Activated naive CD8-positive, alpha-beta T cell treated with anti-CD3 and anti-CD28 coated beads for 36 hours (primary cell): ENCODE measurements around the gene CREB5. TPM values are rescaled to one million over a fixed set of nuclear protein-coding genes. Genes with fewer than 3 reads are reported as not detected.

Source experiments
- DNase-seq: peaks from one replicate; pipeline ENCODE4 v3.0.0; 2021
- H3K27ac Mint-ChIP-seq: one replicate; pipeline ENCODE4 v1.8.0; 2022; ENCODE audit warnings: mild to moderate bottlenecking, moderate library complexity, mixed read lengths
- H3K27me3 Mint-ChIP-seq: one replicate; pipeline ENCODE4 v1.8.0; 2022; ENCODE audit warnings: mild to moderate bottlenecking, mixed read lengths
- H3K36me3 Mint-ChIP-seq: one replicate; pipeline ENCODE4 v1.8.0; 2021; ENCODE audit warnings: mild to moderate bottlenecking, mixed read lengths
- H3K4me1 Mint-ChIP-seq: one replicate; pipeline ENCODE4 v1.8.0; 2021; ENCODE audit warnings: mixed read lengths
- H3K4me3 Mint-ChIP-seq: one replicate; pipeline ENCODE4 v1.8.0; 2022; ENCODE audit warnings: mild to moderate bottlenecking, moderate library complexity, mixed read lengths
- H3K9me3 Mint-ChIP-seq: one replicate; pipeline ENCODE4 v1.8.0; 2022; ENCODE audit warnings: mixed read lengths
- total RNA-seq, 2 experiments: library from RNA; stranded (reverse); gene quantifications; one replicate each; pipeline ENCODE4 v1.2.3, GENCODE V29; 2021

Gene CREB5
- total RNA-seq, 2 experiments from 2014 or later: 2.0 to 2.4 TPM

- no peaks in the 10 kb centered on the region for H3K36me3 Mint-ChIP-seq
- peaks cover 11% of the 10 kb centered on the region for H3K4me1 Mint-ChIP-seq
- DNase-seq: no peak
- H3K4me3 Mint-ChIP-seq: no peak overlapping the region
- peaks cover 2% of the 10 kb centered on the region for H3K9me3 Mint-ChIP-seq
- H3K27ac Mint-ChIP-seq: no peak overlapping the region
- peaks cover 33% of the 10 kb centered on the region for H3K27me3 Mint-ChIP-seq
Measured at GRCh38 chr7:28440055-28440601, 27.8 kb downstream of the CREB5 start.

GRCh38 chr7:28442540-28443420, 30.5 kb downstream of the CREB5 start:
- H3K4me3 Mint-ChIP-seq: no peak overlapping the region
- DNase-seq: peak; percentile 6
- peaks cover 11% of the 10 kb centered on the region for H3K4me1 Mint-ChIP-seq
- peak overlapping the region; percentile 27 for H3K27ac Mint-ChIP-seq
- H3K36me3 Mint-ChIP-seq: no peaks in the 10 kb centered on the region
- peaks cover 2% of the 10 kb centered on the region for H3K9me3 Mint-ChIP-seq
- H3K27me3 Mint-ChIP-seq: peaks cover 26% of the 10 kb centered on the region

- Mint-ChIP-seq H3K27ac (no peak overlapping the region), H3K9me3 (peaks cover 2% of the 10 kb centered on the region), H3K4me3 (no peak overlapping the region), H3K36me3 (no peaks in the 10 kb centered on the region), H3K4me1 (peaks cover 11% of the 10 kb centered on the region), H3K27me3 (peaks cover 13% of the 10 kb centered on the region)
- no peak for DNase-seq
Measured at GRCh38 chr7:28446131-28446530, 33.8 kb downstream of the CREB5 start.

- H3K36me3 Mint-ChIP-seq: no peaks in the 10 kb centered on the region
- H3K4me1 Mint-ChIP-seq: peaks cover 11% of the 10 kb centered on the region
- no peak overlapping the region for H3K27ac Mint-ChIP-seq
Measured at GRCh38 chr7:28447071-28447470, 34.8 kb downstream of the CREB5 start.

GRCh38 chr7:28448708-28449107, 36.4 kb downstream of the CREB5 start:
- Mint-ChIP-seq H3K27ac (no peak overlapping the region), H3K4me1 (no peaks in the 10 kb centered on the region), H3K27me3 (peaks cover 3% of the 10 kb centered on the region), H3K9me3 (no peaks in the 10 kb centered on the region), H3K4me3 (no peak overlapping the region), H3K36me3 (no peaks in the 10 kb centered on the region)
- no peak for DNase-seq

More at GRCh38 chr7:28447071-28447470, 34.8 kb downstream of the CREB5 start:
- Mint-ChIP-seq H3K27me3 (peaks cover 10% of the 10 kb centered on the region), H3K4me3 (no peak overlapping the region), H3K9me3 (peaks cover under 1% of the 10 kb centered on the region)
- no peak for DNase-seq

GRCh38 chr7:28452681-28453080, 40.4 kb downstream of the CREB5 start:
- Mint-ChIP-seq H3K9me3 (no peaks in the 10 kb centered on the region), H3K4me3 (no peak overlapping the region), H3K36me3 (no peaks in the 10 kb centered on the region), H3K27me3 (no peaks in the 10 kb centered on the region), H3K27ac (no peak overlapping the region), H3K4me1 (no peaks in the 10 kb centered on the region)
- DNase-seq: no peak

- Mint-ChIP-seq H3K27me3 (no peaks in the 10 kb centered on the region), H3K36me3 (no peaks in the 10 kb centered on the region), H3K4me1 (no peaks in the 10 kb centered on the region), H3K4me3 (no peak overlapping the region), H3K27ac (no peak overlapping the region), H3K9me3 (no peaks in the 10 kb centered on the region)
- no peak for DNase-seq
Measured at GRCh38 chr7:28455486-28455885, 43.2 kb downstream of the CREB5 start.

GRCh38 chr7:28456044-28456443, 43.7 kb downstream of the CREB5 start:
- no peaks in the 10 kb centered on the region for H3K4me1 Mint-ChIP-seq
- H3K27ac Mint-ChIP-seq: no peak overlapping the region
- no peaks in the 10 kb centered on the region for H3K27me3 Mint-ChIP-seq
- no peaks in the 10 kb centered on the region for H3K36me3 Mint-ChIP-seq
- no peak overlapping the region for H3K4me3 Mint-ChIP-seq
- no peak for DNase-seq
- no peaks in the 10 kb centered on the region for H3K9me3 Mint-ChIP-seq

- H3K9me3 Mint-ChIP-seq: no peaks in the 10 kb centered on the region
- no peak overlapping the region for H3K27ac Mint-ChIP-seq
- H3K27me3 Mint-ChIP-seq: peaks cover 2% of the 10 kb centered on the region
- no peaks in the 10 kb centered on the region for H3K36me3 Mint-ChIP-seq
- H3K4me3 Mint-ChIP-seq: no peak overlapping the region
- H3K4me1 Mint-ChIP-seq: no peaks in the 10 kb centered on the region
- no peak for DNase-seq
Measured at GRCh38 chr7:28458732-28459131, 46.4 kb downstream of the CREB5 start.

- Mint-ChIP-seq H3K9me3 (no peaks in the 10 kb centered on the region), H3K27ac (no peak overlapping the region), H3K27me3 (peaks cover 7% of the 10 kb centered on the region), H3K4me1 (no peaks in the 10 kb centered on the region), H3K4me3 (no peak overlapping the region), H3K36me3 (no peaks in the 10 kb centered on the region)
- DNase-seq: no peak
Measured at GRCh38 chr7:28459306-28459705, 47.0 kb downstream of the CREB5 start.

- H3K27me3 Mint-ChIP-seq: peaks cover 16% of the 10 kb centered on the region
- no peaks in the 10 kb centered on the region for H3K36me3 Mint-ChIP-seq
- no peak overlapping the region for H3K27ac Mint-ChIP-seq
- no peaks in the 10 kb centered on the region for H3K9me3 Mint-ChIP-seq
- no peak for DNase-seq
- H3K4me1 Mint-ChIP-seq: no peaks in the 10 kb centered on the region
- no peak overlapping the region for H3K4me3 Mint-ChIP-seq
Measured at GRCh38 chr7:28465697-28466096, 53.4 kb downstream of the CREB5 start.

GRCh38 chr7:28466341-28466740, 54.0 kb downstream of the CREB5 start:
- H3K4me3 Mint-ChIP-seq: no peak overlapping the region
- H3K36me3 Mint-ChIP-seq: no peaks in the 10 kb centered on the region
- no peak overlapping the region for H3K27ac Mint-ChIP-seq
- DNase-seq: no peak
- H3K27me3 Mint-ChIP-seq: peaks cover 19% of the 10 kb centered on the region
- no peaks in the 10 kb centered on the region for H3K9me3 Mint-ChIP-seq
- no peaks in the 10 kb centered on the region for H3K4me1 Mint-ChIP-seq

GRCh38 chr7:28466885-28467284, 54.6 kb downstream of the CREB5 start:
- H3K27ac Mint-ChIP-seq: no peak overlapping the region
- H3K9me3 Mint-ChIP-seq: no peaks in the 10 kb centered on the region
- peaks cover 19% of the 10 kb centered on the region for H3K27me3 Mint-ChIP-seq
- H3K4me1 Mint-ChIP-seq: no peaks in the 10 kb centered on the region
- H3K4me3 Mint-ChIP-seq: no peak overlapping the region
- no peaks in the 10 kb centered on the region for H3K36me3 Mint-ChIP-seq
- DNase-seq: no peak

GRCh38 chr7:28469562-28469961, 57.2 kb downstream of the CREB5 start:
- Mint-ChIP-seq H3K27ac (no peak overlapping the region), H3K4me1 (no peaks in the 10 kb centered on the region), H3K36me3 (no peaks in the 10 kb centered on the region), H3K9me3 (no peaks in the 10 kb centered on the region), H3K27me3 (peaks cover 19% of the 10 kb centered on the region), H3K4me3 (no peak overlapping the region)
- no peak for DNase-seq

- no peaks in the 10 kb centered on the region for H3K9me3 Mint-ChIP-seq
Measured at GRCh38 chr7:28470344-28470743, 58.0 kb downstream of the CREB5 start.

GRCh38 chr7:28472332-28472731, 60.0 kb downstream of the CREB5 start:
- Mint-ChIP-seq H3K27me3 (peaks cover 14% of the 10 kb centered on the region), H3K4me3 (no peak overlapping the region), H3K4me1 (no peaks in the 10 kb centered on the region), H3K36me3 (no peaks in the 10 kb centered on the region), H3K9me3 (no peaks in the 10 kb centered on the region), H3K27ac (no peak overlapping the region)
- no peak for DNase-seq

More at GRCh38 chr7:28470344-28470743, 58.0 kb downstream of the CREB5 start:
- DNase-seq: no peak
- no peak overlapping the region for H3K27ac Mint-ChIP-seq
- H3K4me1 Mint-ChIP-seq: no peaks in the 10 kb centered on the region
- H3K36me3 Mint-ChIP-seq: no peaks in the 10 kb centered on the region
- no peak overlapping the region for H3K4me3 Mint-ChIP-seq
- H3K27me3 Mint-ChIP-seq: peaks cover 19% of the 10 kb centered on the region
